DND-41 (cell line): Measurements from ENCODE around the gene FGF14.
"Not testable (repeated sequence)": the region's sequence is repeated elsewhere in the genome, so short reads cannot be mapped to it uniquely, and the experiment has no call there.

Experiments
- ATAC-seq: fragments of 200-7000 bp; cut with Tn5 transposase; 3 replicates; pipeline ENCODE4 v1.9.1; 2021; ENCODE audit warnings: low read depth; ENCODE audit not compliant: insufficient read depth
- DNase-seq: peaks from one replicate; pipeline ENCODE4 v3.0.0-alpha.2; 2020
- H2AFZ ChIP-seq: 2 replicates; pipeline ENCODE4 v1.6.0; 2012; ENCODE audit warnings: low read depth, low read length
- H3K27ac ChIP-seq: 2 replicates; pipeline ENCODE4 v1.5.1; 2012; ENCODE audit warnings: low read length, inconsistent platforms
- H3K27me3 ChIP-seq: fragments of 200-600 bp; sonication (generic); 2 replicates; pipeline ENCODE4 v1.6.0; 2012; ENCODE audit warnings: low read length, mild to moderate bottlenecking, inconsistent platforms; ENCODE audit not compliant: insufficient read depth, poor library complexity
- H3K36me3 ChIP-seq: 2 replicates; pipeline ENCODE4 v1.5.1; 2012; ENCODE audit warnings: low read length, inconsistent platforms; ENCODE audit not compliant: insufficient read depth
- H3K4me1 ChIP-seq: 2 replicates; pipeline ENCODE4 v1.5.1; 2012; ENCODE audit warnings: mild to moderate bottlenecking, low read length; ENCODE audit not compliant: insufficient read depth
- H3K4me2 ChIP-seq: 2 replicates; pipeline ENCODE4 v1.6.0; 2012; ENCODE audit warnings: mild to moderate bottlenecking, moderate library complexity, low read length, inconsistent platforms; ENCODE audit not compliant: insufficient read depth
- H3K4me3 ChIP-seq, 2 experiments: fragments of 200-600 bp in 1 of 2; shearing (Covaris generic) in 1 of 2; 2 replicates each; pipeline ENCODE4 v1.5.1; 2012 to 2016; ENCODE audit warnings: inconsistent platforms in 2 of 2, low read length in 2 of 2, mild to moderate bottlenecking in 2 of 2, low read depth in 1 of 2, moderate library complexity in 1 of 2
- H3K79me2 ChIP-seq: 2 replicates; pipeline ENCODE4 v1.6.0; 2012; ENCODE audit warnings: low read length, inconsistent platforms; ENCODE audit not compliant: insufficient read depth
- H3K9ac ChIP-seq: 2 replicates; pipeline ENCODE4 v1.6.0; 2012; ENCODE audit warnings: low read depth, mild to moderate bottlenecking, inconsistent platforms, low read length, moderate library complexity
- H3K9me3 ChIP-seq: 2 replicates; pipeline ENCODE4 v1.5.1; 2012; ENCODE audit warnings: low read length, moderate library complexity, mild to moderate bottlenecking, inconsistent platforms; ENCODE audit not compliant: insufficient read depth, severe bottlenecking
- H4K20me1 ChIP-seq: 2 replicates; pipeline ENCODE4 v1.6.0; 2012; ENCODE audit warnings: low read length; ENCODE audit not compliant: insufficient read depth
- CTCF ChIP-seq: IDR thresholded peaks from 2 replicates; pipeline ENCODE4 v1.5.1; 2012; ENCODE audit warnings: borderline replicate concordance, low read length, moderate library complexity, mild to moderate bottlenecking; ENCODE audit not compliant: poor library complexity, severe bottlenecking; ENCODE audit errors: extremely low read depth
- EZH2 ChIP-seq: IDR thresholded peaks from 3 replicates; pipeline ENCODE4 v1.6.1; 2012; ENCODE audit warnings: borderline replicate concordance, low read depth, mild to moderate bottlenecking, moderate library complexity, low read length, inconsistent platforms; ENCODE audit not compliant: severe bottlenecking

FGF14 gene

GRCh38 chr13:102017248-102017647 lies 384.6 kb downstream of the FGF14 start:
- Histone ChIP-seq H3K27ac (no peak overlapping the region), H4K20me1 (no peaks in the 10 kb centered on the region), H3K36me3 (no peaks in the 10 kb centered on the region), H3K27me3 (no peaks in the 10 kb centered on the region), H3K4me2 (no peak overlapping the region), H3K9me3 (peaks cover 2% of the 10 kb centered on the region), H3K9ac (no peak overlapping the region), H3K4me3 (no peak overlapping the region), H2AFZ (no peak overlapping the region), H3K4me1 (no peaks in the 10 kb centered on the region), H3K79me2 (no peaks in the 10 kb centered on the region)
- no peak for DNase-seq
- ATAC-seq = no peak
- TF ChIP-seq CTCF (no peak), EZH2 (no peak)

GRCh38 chr13:102012299-102013293 lies 389.3 kb downstream of the FGF14 start:
- H2AFZ ChIP-seq = no peak overlapping the region
- H3K9me3 ChIP-seq = no peaks in the 10 kb centered on the region
- H3K79me2 ChIP-seq = no peaks in the 10 kb centered on the region
- DNase-seq (no peak), ATAC-seq (no peak)
- no peaks in the 10 kb centered on the region for H3K36me3 ChIP-seq
- H3K27ac ChIP-seq = no peak overlapping the region
- H3K4me2 ChIP-seq = no peak overlapping the region
- TF ChIP-seq CTCF = no peak
- no peak for TF ChIP-seq EZH2
- peaks cover 3% of the 10 kb centered on the region for H3K27me3 ChIP-seq
- no peaks in the 10 kb centered on the region for H3K4me1 ChIP-seq
- H3K9ac ChIP-seq = no peak overlapping the region
- H4K20me1 ChIP-seq = no peaks in the 10 kb centered on the region
- H3K4me3 ChIP-seq = no peak overlapping the region

- not testable (repeated sequence) for H3K27ac ChIP-seq
These were observed 390.4 kb downstream of the FGF14 start for GRCh38 chr13:102011455-102011854.

GRCh38 chr13:102003848-102004570 lies 397.8 kb downstream of the FGF14 start:
- Histone ChIP-seq H3K79me2 (no peaks in the 10 kb centered on the region), H3K4me2 (no peak overlapping the region), H3K36me3 (no peaks in the 10 kb centered on the region), H3K9me3 (no peaks in the 10 kb centered on the region), H3K27ac (no peak overlapping the region), H3K4me1 (no peaks in the 10 kb centered on the region), H2AFZ (no peak overlapping the region), H3K27me3 (no peaks in the 10 kb centered on the region), H3K9ac (no peak overlapping the region), H3K4me3 (no peak overlapping the region), H4K20me1 (no peaks in the 10 kb centered on the region)
- DNase-seq = no peak
- no peak for TF ChIP-seq CTCF
- no peak for TF ChIP-seq EZH2
- no peak for ATAC-seq

More at GRCh38 chr13:102011455-102011854, 390.4 kb downstream of the FGF14 start:
- not testable (repeated sequence) for H4K20me1 ChIP-seq, H3K9ac ChIP-seq, ATAC-seq, H3K4me3 ChIP-seq, H3K4me2 ChIP-seq, DNase-seq, H3K4me1 ChIP-seq, H3K36me3 ChIP-seq, H3K27me3 ChIP-seq, H3K79me2 ChIP-seq, H3K9me3 ChIP-seq, H2AFZ ChIP-seq
